ENCODE measurements around the gene ITPR1.

DNA sequence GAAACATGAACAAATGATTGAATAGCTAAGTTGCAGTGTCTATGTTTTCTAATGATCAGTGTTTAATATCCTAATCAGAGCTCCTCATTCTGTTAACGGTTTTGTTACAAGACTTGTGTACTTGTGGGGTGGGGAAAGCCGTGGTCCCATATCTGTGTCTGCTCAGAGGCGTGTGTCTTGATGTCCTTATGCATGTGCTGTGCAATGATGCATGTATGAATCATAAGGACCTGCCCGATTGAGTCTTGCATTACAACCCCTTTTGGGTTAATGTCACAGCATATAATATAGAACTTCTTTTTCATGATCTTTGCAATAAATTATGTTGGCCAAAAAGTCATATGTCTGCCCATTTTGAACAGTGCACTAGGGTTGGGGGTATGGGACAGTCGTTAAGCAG, 233.4 kb downstream of the ITPR1 start:
- TF ChIP-seq, protein P1, sequence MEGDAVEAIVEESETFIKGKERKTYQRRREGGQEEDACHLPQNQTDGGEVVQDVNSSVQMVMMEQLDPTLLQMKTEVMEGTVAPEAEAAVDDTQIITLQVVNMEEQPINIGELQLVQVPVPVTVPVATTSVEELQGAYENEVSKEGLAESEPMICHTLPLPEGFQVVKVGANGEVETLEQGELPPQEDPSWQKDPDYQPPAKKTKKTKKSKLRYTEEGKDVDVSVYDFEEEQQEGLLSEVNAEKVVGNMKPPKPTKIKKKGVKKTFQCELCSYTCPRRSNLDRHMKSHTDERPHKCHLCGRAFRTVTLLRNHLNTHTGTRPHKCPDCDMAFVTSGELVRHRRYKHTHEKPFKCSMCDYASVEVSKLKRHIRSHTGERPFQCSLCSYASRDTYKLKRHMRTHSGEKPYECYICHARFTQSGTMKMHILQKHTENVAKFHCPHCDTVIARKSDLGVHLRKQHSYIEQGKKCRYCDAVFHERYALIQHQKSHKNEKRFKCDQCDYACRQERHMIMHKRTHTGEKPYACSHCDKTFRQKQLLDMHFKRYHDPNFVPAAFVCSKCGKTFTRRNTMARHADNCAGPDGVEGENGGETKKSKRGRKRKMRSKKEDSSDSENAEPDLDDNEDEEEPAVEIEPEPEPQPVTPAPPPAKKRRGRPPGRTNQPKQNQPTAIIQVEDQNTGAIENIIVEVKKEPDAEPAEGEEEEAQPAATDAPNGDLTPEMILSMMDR (IDR thresholded peaks at IDR 0.05): no peak
- TF ChIP-seq POLR2A (IDR thresholded peaks at IDR 0.05): no peak

All from thyroid gland (tissue), 4 donors.